GM23248 (cell line): ENCODE measurements around the gene METTL22. TPM values are rescaled to one million over a fixed set of nuclear protein-coding genes. Genes with fewer than 3 reads are reported as not detected.

Experiments used
- DNase-seq: peaks from one replicate; pipeline ENCODE4 v3.0.0-alpha.2; 2015
- H2AFZ ChIP-seq: fragments of 200-600 bp; sonication (generic); 2 replicates; pipeline ENCODE4 v1.6.1; 2016; ENCODE audit warnings: antibody characterized with exemption
- H3F3A ChIP-seq: fragments of 200-600 bp; sonication (generic); 2 replicates; pipeline ENCODE4 v1.6.1; 2016; ENCODE audit warnings: mild to moderate bottlenecking, antibody characterized with exemption, mixed run types; ENCODE audit not compliant: insufficient read depth
- H3K27ac ChIP-seq: fragments of 200-600 bp; sonication (generic); 2 replicates; pipeline ENCODE4 v1.5.1; 2016; ENCODE audit warnings: mild to moderate bottlenecking
- H3K27me3 ChIP-seq: fragments of 200-600 bp; sonication (generic); replicated peaks from 2 replicates; pipeline ENCODE4 v1.6.1; 2016; ENCODE audit warnings: mild to moderate bottlenecking; ENCODE audit not compliant: insufficient read depth
- H3K36me3 ChIP-seq: fragments of 200-600 bp; sonication (generic); 2 replicates; pipeline ENCODE4 v1.6.1; 2016; ENCODE audit warnings: low read depth, mild to moderate bottlenecking
- H3K4me1 ChIP-seq: fragments of 200-600 bp; sonication (generic); 2 replicates; pipeline ENCODE4 v1.6.1; 2016; ENCODE audit warnings: mild to moderate bottlenecking; ENCODE audit not compliant: insufficient read depth
- H3K4me2 ChIP-seq: fragments of 200-600 bp; sonication (generic); one replicate; pipeline ENCODE4 v1.6.1; 2016; ENCODE audit warnings: mild to moderate bottlenecking; ENCODE audit not compliant: unreplicated experiment
- H3K4me3 ChIP-seq: fragments of 200-600 bp; sonication (generic); 2 replicates; pipeline ENCODE4 v1.5.1; 2016; ENCODE audit warnings: mild to moderate bottlenecking
- H3K79me2 ChIP-seq: fragments of 200-600 bp; sonication (generic); 2 replicates; pipeline ENCODE4 v1.6.1; 2016; ENCODE audit warnings: mild to moderate bottlenecking; ENCODE audit not compliant: insufficient read depth
- H3K9ac ChIP-seq: fragments of 200-600 bp; sonication (generic); 2 replicates; pipeline ENCODE4 v1.6.1; 2016; ENCODE audit warnings: mild to moderate bottlenecking
- H3K9me2 ChIP-seq: fragments of 200-600 bp; sonication (generic); 2 replicates; pipeline ENCODE4 v1.6.1; 2016; ENCODE audit warnings: mixed run types, mild to moderate bottlenecking, moderate library complexity; ENCODE audit not compliant: insufficient read depth
- H3K9me3 ChIP-seq: fragments of 200-600 bp; sonication (generic); one replicate; pipeline ENCODE4 v1.6.1; 2017; ENCODE audit warnings: low read depth
- H4K20me1 ChIP-seq: fragments of 200-600 bp; sonication (generic); 2 replicates; pipeline ENCODE4 v1.6.0; 2016; ENCODE audit not compliant: insufficient read depth
- EZH2 ChIP-seq: fragments of 200-600 bp; sonication (generic); IDR thresholded peaks from 2 replicates; pipeline ENCODE4 v1.6.1; 2018; ENCODE audit warnings: antibody characterized with exemption, mild to moderate bottlenecking; ENCODE audit not compliant: insufficient read depth, poor library complexity, severe bottlenecking
- EZH2phosphoT487 ChIP-seq: fragments of 200-600 bp; sonication (generic); IDR thresholded peaks from 2 replicates; pipeline ENCODE4 v1.6.1; 2018; ENCODE audit warnings: antibody characterized with exemption, moderate library complexity, mild to moderate bottlenecking, low read depth; ENCODE audit not compliant: insufficient read depth
- WGBS, 2 experiments: methylation state at CpG; one replicate each; pipeline ENCODE4 v1.1.6; 2015 to 2017; ENCODE audit warnings: low lambda C conversion rate in 2 of 2, low coverage in 1 of 2; ENCODE audit errors: missing lambda C conversion rate in 2 of 2; 5-methylcytosine and 5-hydroxymethylcytosine counted together
- in situ Hi-C: fragments of 300-500 bp; cut with MboI; formaldehyde crosslinking; loops from 2 replicates; pipeline ENCODE4 v1.15.0; 2020
- polyA plus RNA-seq: library from polyadenylated mRNA; unstranded; fragments of >200 nt; fragmentation: Nextera tagmentation; extraction: Ambion mirVana; gene quantifications from 2 replicates; pipeline ENCODE4 v1.2.1, GENCODE V29; 2016
- total RNA-seq: library from RNA; depleted of rRNA; stranded (reverse); fragments of >200 nt; shearing (Covaris generic); gene quantifications from 2 replicates; pipeline ENCODE4 v1.2.3, GENCODE V29; 2014

Gene METTL22
- total and polyA plus RNA-seq, 2 experiments from 2014 or later: 36.9 to 46.1 TPM

- H3K9me3 ChIP-seq: no peaks in the 10 kb centered on the region
- H3K9ac ChIP-seq: no peak overlapping the region
- H3K9me2 ChIP-seq: no peaks in the 10 kb centered on the region
- H3K4me2 ChIP-seq: no peak overlapping the region
- no peaks in the 10 kb centered on the region for H3K79me2 ChIP-seq
- no peak for TF ChIP-seq EZH2
- no peak for TF ChIP-seq EZH2phosphoT487
- H3K27ac ChIP-seq: no peak overlapping the region
- H3F3A ChIP-seq: peaks cover 8% of the 10 kb centered on the region
- no peaks in the 10 kb centered on the region for H3K27me3 ChIP-seq
- no peak overlapping the region for H3K4me3 ChIP-seq
- H4K20me1 ChIP-seq: no peaks in the 10 kb centered on the region
- H3K4me1 ChIP-seq: peaks cover 16% of the 10 kb centered on the region
- H3K36me3 ChIP-seq: no peaks in the 10 kb centered on the region
- H2AFZ ChIP-seq: no peak overlapping the region
- in situ Hi-C loops: no loop called here
- WGBS, 2 experiments: 66 to 72% methylated on average over 9 of the region's 9 CpGs
- DNase-seq: no peak
These were observed 61.2 kb downstream of the METTL22 start for GRCh38 chr16:8682551-8683259.

GRCh38 chr16:8683640-8684039 lies 62.1 kb downstream of the METTL22 start:
- H3K4me2 ChIP-seq: no peak overlapping the region
- H3K27me3 ChIP-seq: no peaks in the 10 kb centered on the region
- H3K36me3 ChIP-seq: no peaks in the 10 kb centered on the region
- H3K27ac ChIP-seq: no peak overlapping the region
- no peaks in the 10 kb centered on the region; the same call in 1 of the 2 replicates for H3F3A ChIP-seq
- no peaks in the 10 kb centered on the region for H3K9me3 ChIP-seq
- no peaks in the 10 kb centered on the region for H3K79me2 ChIP-seq
- H3K9ac ChIP-seq: no peak overlapping the region
- TF ChIP-seq EZH2phosphoT487: no peak
- TF ChIP-seq EZH2: no peak
- H2AFZ ChIP-seq: no peak overlapping the region
- 60 to 62% methylated on average over 4 of the region's 4 CpGs for WGBS, 2 experiments
- peaks cover 7% of the 10 kb centered on the region for H3K4me1 ChIP-seq
- no peak for DNase-seq
- H4K20me1 ChIP-seq: no peaks in the 10 kb centered on the region
- in situ Hi-C loops: no loop called here
- no peak overlapping the region for H3K4me3 ChIP-seq
- no peaks in the 10 kb centered on the region for H3K9me2 ChIP-seq

GRCh38 chr16:8685617-8686016 lies 64.1 kb downstream of the METTL22 start:
- H3K4me3 ChIP-seq: no peak overlapping the region
- TF ChIP-seq EZH2phosphoT487: no peak
- TF ChIP-seq EZH2: no peak
- no peaks in the 10 kb centered on the region for H3F3A ChIP-seq
- no peaks in the 10 kb centered on the region for H3K27me3 ChIP-seq
- no peak overlapping the region for H2AFZ ChIP-seq
- no peaks in the 10 kb centered on the region for H3K36me3 ChIP-seq
- H3K27ac ChIP-seq: no peak overlapping the region
- H3K4me1 ChIP-seq: no peaks in the 10 kb centered on the region
- H3K79me2 ChIP-seq: no peaks in the 10 kb centered on the region
- H3K4me2 ChIP-seq: no peak overlapping the region
- no peaks in the 10 kb centered on the region for H3K9me3 ChIP-seq
- WGBS, 2 experiments: 65 to 67% methylated on average over 3 of the region's 3 CpGs
- in situ Hi-C loops: no loop called here
- no peaks in the 10 kb centered on the region for H4K20me1 ChIP-seq
- no peaks in the 10 kb centered on the region for H3K9me2 ChIP-seq
- DNase-seq: no peak
- H3K9ac ChIP-seq: no peak overlapping the region

GRCh38 chr16:8686031-8686621 lies 64.6 kb downstream of the METTL22 start:
- Histone ChIP-seq H3F3A (no peaks in the 10 kb centered on the region), H3K9ac (no peak overlapping the region), H4K20me1 (no peaks in the 10 kb centered on the region), H3K9me3 (no peaks in the 10 kb centered on the region), H3K79me2 (no peaks in the 10 kb centered on the region), H3K4me3 (no peak overlapping the region), H3K27me3 (no peaks in the 10 kb centered on the region), H3K36me3 (no peaks in the 10 kb centered on the region), H3K4me2 (no peak overlapping the region), H3K4me1 (no peaks in the 10 kb centered on the region), H2AFZ (no peak overlapping the region), H3K9me2 (no peaks in the 10 kb centered on the region), H3K27ac (no peak overlapping the region)
- no peak for DNase-seq
- in situ Hi-C loops: no loop called here
- WGBS, 2 experiments: 29 to 40% methylated on average over 7 of the region's 7 CpGs
- no peak for TF ChIP-seq EZH2phosphoT487
- no peak for TF ChIP-seq EZH2
